Ascending aorta (tissue), 2 donors: ENCODE data around the gene GRID2. TPM values are rescaled to one million over a fixed set of nuclear protein-coding genes. Genes with fewer than 3 reads are reported as not detected.

Experiments used
- DNase-seq, 2 donors: peaks; one replicate each; pipeline ENCODE4 v3.0.0-alpha.2; 2019; ENCODE audit warnings: low spot score in 2 of 2
- H3K27ac ChIP-seq, 2 donors: fragments of 200-600 bp; sonication (generic); one replicate each; pipeline ENCODE4 v1.5.1; 2016 to 2017; ENCODE audit warnings: mild to moderate bottlenecking in 1 of 2
- H3K27me3 ChIP-seq: fragments of 200-600 bp; sonication (generic); one replicate; pipeline ENCODE4 v1.5.1; 2017
- H3K36me3 ChIP-seq, 2 donors: fragments of 200-600 bp; sonication (generic); one replicate each; pipeline ENCODE4 v1.5.1; 2016
- H3K4me1 ChIP-seq, 2 donors: fragments of 200-600 bp; sonication (generic); one replicate each; pipeline ENCODE4 v1.5.1; 2016 to 2017; ENCODE audit warnings: mild to moderate bottlenecking in 1 of 2
- H3K4me3 ChIP-seq, 2 donors: fragments of 200-600 bp; sonication (generic); one replicate each; pipeline ENCODE4 v1.5.1; 2016 to 2017; ENCODE audit warnings: mild to moderate bottlenecking in 1 of 2
- H3K9me3 ChIP-seq, 2 donors: fragments of 200-600 bp; sonication (generic); one replicate each; pipeline ENCODE4 v1.5.1; 2016
- CTCF ChIP-seq, 3 experiments: fragments of 200-600 bp in 2 of 3; fragments of 450-650 bp in 1 of 3; sonication (generic) in 2 of 3; IDR thresholded peaks; one replicate each; pipeline ENCODE4 v1.5.1; 2016 to 2019; ENCODE audit warnings: antibody characterized with exemption in 3 of 3, mild to moderate bottlenecking in 1 of 3, moderate library complexity in 1 of 3
- intact Hi-C: fragments of 100-400 bp; cut with DNase I; formaldehyde crosslinking; loops from one replicate; pipeline ENCODE4 v1.15.1; 2023
- total RNA-seq: library from RNA; depleted of rRNA; stranded (reverse); fragments of >200 nt; gene quantifications from one replicate; pipeline ENCODE4 v1.1.0, GENCODE V29; 2016

GRID2 gene
- total RNA-seq, 1 donor from 2014 or later: not detected

GRCh38 chr4:92339676-92340075 lies 35.9 kb downstream of the GRID2 start:
- Histone ChIP-seq H3K27me3 (no peaks in the 10 kb centered on the region), H3K27ac (no peak overlapping the region), H3K9me3 (no peaks in the 10 kb centered on the region), H3K4me1 (no peaks in the 10 kb centered on the region), H3K4me3 (no peak overlapping the region), H3K36me3 (no peaks in the 10 kb centered on the region)
- intact Hi-C loops: no loop called here
- DNase-seq: no peak
- no peak for TF ChIP-seq CTCF (IDR thresholded peaks at IDR 0.05)

GRCh38 chr4:92344216-92344615 lies 40.5 kb downstream of the GRID2 start:
- Histone ChIP-seq H3K27ac (no peak overlapping the region), H3K4me3 (no peak overlapping the region), H3K9me3 (no peaks in the 10 kb centered on the region), H3K27me3 (no peaks in the 10 kb centered on the region), H3K4me1 (no peaks in the 10 kb centered on the region), H3K36me3 (no peaks in the 10 kb centered on the region)
- no peak for DNase-seq
- intact Hi-C loops: no loop called here
- no peak for TF ChIP-seq CTCF (IDR thresholded peaks at IDR 0.05)

GRCh38 chr4:92346289-92346688 lies 42.5 kb downstream of the GRID2 start:
- Histone ChIP-seq H3K9me3 (no peaks in the 10 kb centered on the region), H3K4me1 (no peaks in the 10 kb centered on the region), H3K4me3 (no peak overlapping the region), H3K27ac (no peak overlapping the region), H3K36me3 (no peaks in the 10 kb centered on the region), H3K27me3 (no peaks in the 10 kb centered on the region)
- no peak for DNase-seq
- intact Hi-C loops: no loop called here
- no peak for TF ChIP-seq CTCF (IDR thresholded peaks at IDR 0.05)

- H3K27me3 ChIP-seq: no peaks in the 10 kb centered on the region
- no peak for DNase-seq
- H3K9me3 ChIP-seq: no peaks in the 10 kb centered on the region
- TF ChIP-seq CTCF (IDR thresholded peaks at IDR 0.05): no peak
- intact Hi-C loops: no loop called here
- H3K4me1 ChIP-seq: peaks cover 0 to 3% of the 10 kb centered on the region in 2 donors
- no peaks in the 10 kb centered on the region for H3K36me3 ChIP-seq
- H3K4me3 ChIP-seq: no peak overlapping the region
- H3K27ac ChIP-seq: no peak overlapping the region
Observed at GRCh38 chr4:92357966-92358365, 54.2 kb downstream of the GRID2 start.

GRCh38 chr4:92359491-92359890 lies 55.7 kb downstream of the GRID2 start:
- intact Hi-C loops: no loop called here
- Histone ChIP-seq H3K36me3 (no peaks in the 10 kb centered on the region), H3K27ac (no peak overlapping the region), H3K27me3 (no peaks in the 10 kb centered on the region), H3K9me3 (no peaks in the 10 kb centered on the region), H3K4me3 (no peak overlapping the region), H3K4me1 (peaks cover 0 to 3% of the 10 kb centered on the region in 2 donors)
- DNase-seq: no peak
- no peak for TF ChIP-seq CTCF (IDR thresholded peaks at IDR 0.05)

- intact Hi-C loops: no loop called here
- no peak for TF ChIP-seq CTCF (IDR thresholded peaks at IDR 0.05)
- no peaks in the 10 kb centered on the region for H3K36me3 ChIP-seq
- no peaks in the 10 kb centered on the region for H3K27me3 ChIP-seq
- no peak overlapping the region for H3K27ac ChIP-seq
- H3K9me3 ChIP-seq: no peaks in the 10 kb centered on the region
- no peak for DNase-seq
- H3K4me1 ChIP-seq: peaks cover 0 to 3% of the 10 kb centered on the region in 2 donors
- no peak overlapping the region for H3K4me3 ChIP-seq
Observed at GRCh38 chr4:92362028-92362427, 58.3 kb downstream of the GRID2 start.
